Middle frontal gyrus (tissue), 1 donor: ENCODE results near the gene CLEC18A.
"Not testable (repeated sequence)": the region's sequence is repeated elsewhere in the genome, so short reads cannot be mapped to it uniquely, and the experiment has no call there.

Experiments used
- DNase-seq: peaks from one replicate; pipeline ENCODE4 v3.0.0-alpha.2; 2015; ENCODE audit warnings: low spot score; ENCODE audit errors: extremely low spot score

The CLEC18A gene

GRCh38 chr16:69951672-69952031 lies 518 bp downstream of the CLEC18A start:
- DNase-seq, result not testable (repeated sequence)

- DNase-seq, result not testable (repeated sequence)
These were observed 982 bp downstream of the CLEC18A start for GRCh38 chr16:69952116-69952515.

GRCh38 chr16:69952572-69953355 lies 1.6 kb downstream of the CLEC18A start:
- DNase-seq, result not testable (repeated sequence)

GRCh38 chr16:69954241-69954640 lies 3.1 kb downstream of the CLEC18A start:
- not testable (repeated sequence) for DNase-seq

- not testable (repeated sequence) for DNase-seq
These were observed 12.2 kb downstream of the CLEC18A start for GRCh38 chr16:69963312-69963711.

DNA sequence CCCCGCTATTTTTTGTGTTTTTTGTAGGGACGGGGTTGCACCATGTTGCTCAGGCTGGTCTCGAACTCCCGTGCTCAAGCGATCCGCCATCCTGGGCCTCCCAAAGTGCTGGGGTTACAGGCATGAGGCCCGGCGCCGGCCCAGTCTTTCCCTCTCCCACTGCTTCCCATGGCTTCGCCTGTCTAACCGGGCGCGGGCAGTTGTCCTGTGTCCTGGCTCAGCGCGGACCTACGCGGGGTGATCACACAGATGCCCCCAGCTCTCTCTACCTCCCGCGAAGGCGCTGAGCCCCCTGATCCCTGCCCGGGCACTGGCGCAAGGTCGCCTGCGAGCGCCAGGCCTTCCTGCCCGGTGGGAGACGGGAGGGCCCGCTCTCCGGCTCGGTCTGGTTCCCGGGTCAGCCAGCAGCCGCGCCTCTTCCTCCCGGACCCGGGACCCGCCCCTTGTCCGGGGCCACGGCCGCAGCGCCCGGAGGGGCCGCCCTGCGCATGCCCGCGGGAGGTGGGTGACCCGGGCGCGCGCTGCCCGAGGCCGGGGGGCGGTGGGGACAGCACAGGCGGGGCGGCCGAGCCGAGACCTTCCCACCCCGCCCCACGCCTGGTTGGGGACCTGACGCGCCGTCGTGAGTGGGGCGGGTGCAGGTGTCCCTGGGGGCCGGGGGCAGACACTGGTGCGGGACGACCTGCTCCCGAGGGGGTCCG lies 14.0 kb downstream of the CLEC18A start:
- DNase-seq, result not testable (repeated sequence)

GRCh38 chr16:69965661-69966054 lies 14.5 kb downstream of the CLEC18A start:
- DNase-seq, result not testable (repeated sequence)

- DNase-seq, result not testable (repeated sequence)
These were observed 16.6 kb downstream of the CLEC18A start for GRCh38 chr16:69967688-69968087.

GRCh38 chr16:69968125-69968524 lies 17.0 kb downstream of the CLEC18A start:
- not testable (repeated sequence) for DNase-seq

GRCh38 chr16:69969657-69970056 lies 18.5 kb downstream of the CLEC18A start:
- DNase-seq, result not testable (repeated sequence)

DNA sequence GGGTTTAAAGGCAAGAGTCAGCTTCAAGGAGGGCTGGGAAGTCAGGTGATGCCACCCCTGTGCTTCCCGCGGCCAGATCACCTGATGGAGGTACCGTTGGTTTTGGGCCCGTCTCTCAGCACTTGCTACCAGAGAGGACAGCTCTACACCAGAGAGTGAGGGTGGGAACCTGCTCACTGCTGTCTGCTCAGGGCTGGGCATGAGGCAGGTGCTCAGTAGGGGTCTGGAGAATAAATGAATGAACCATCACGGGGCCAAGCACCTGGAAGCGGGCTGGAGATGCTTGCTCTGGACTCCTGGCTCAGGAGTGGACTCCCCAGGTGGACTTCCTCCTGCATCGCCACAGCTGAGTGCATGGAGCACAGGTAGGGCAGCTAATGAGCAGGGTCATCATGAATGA lies 21.0 kb downstream of the CLEC18A start:
- not testable (repeated sequence) for DNase-seq

DNA sequence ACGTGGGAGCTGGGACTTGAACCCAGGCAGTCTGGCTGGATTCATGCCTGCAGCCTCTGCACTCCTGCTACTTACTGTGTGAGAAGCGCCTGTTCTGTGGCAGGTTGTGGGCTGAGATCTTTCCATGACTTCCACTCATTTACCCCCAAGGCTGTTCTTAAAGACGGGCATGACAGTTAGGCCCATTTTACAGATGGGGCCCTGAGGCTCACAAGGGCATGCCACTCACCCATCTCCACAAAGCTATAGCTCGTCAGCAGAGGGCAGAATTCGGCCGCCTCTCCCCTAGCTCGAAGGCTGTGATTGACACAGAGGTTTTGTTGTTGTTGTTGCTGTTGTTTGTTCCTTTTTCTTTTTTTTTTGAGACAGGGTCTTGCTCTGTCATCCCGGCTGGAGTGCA lies 21.8 kb downstream of the CLEC18A start:
- not testable (repeated sequence) for DNase-seq

- DNase-seq, result not testable (repeated sequence)
These were observed 34.1 kb downstream of the CLEC18A start for GRCh38 chr16:69985196-69985595.

DNA sequence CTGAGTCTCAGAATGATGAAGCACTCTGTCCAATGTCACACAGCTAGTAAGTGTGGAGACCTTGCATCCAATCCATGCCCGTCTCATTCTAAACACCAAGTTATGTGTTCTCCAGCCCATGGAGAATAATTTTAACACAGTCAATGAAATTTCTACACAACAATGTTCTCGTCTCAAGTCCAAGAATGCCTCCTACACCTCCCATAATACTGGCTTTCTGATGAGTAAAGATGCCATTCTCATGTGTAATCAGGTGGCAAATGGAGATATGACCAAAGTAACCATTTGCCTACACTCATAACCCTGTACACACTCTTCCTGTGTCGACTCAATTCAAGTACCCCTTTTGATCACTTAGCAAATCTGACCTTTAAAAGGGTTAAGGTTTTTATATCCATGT lies 46.8 kb downstream of the CLEC18A start:
- not testable (repeated sequence) for DNase-seq

GRCh38 chr16:69999801-70000200 lies 48.7 kb downstream of the CLEC18A start:
- not testable (repeated sequence) for DNase-seq

- not testable (repeated sequence) for DNase-seq
These were observed 52.4 kb downstream of the CLEC18A start for GRCh38 chr16:70003511-70003910.

DNA sequence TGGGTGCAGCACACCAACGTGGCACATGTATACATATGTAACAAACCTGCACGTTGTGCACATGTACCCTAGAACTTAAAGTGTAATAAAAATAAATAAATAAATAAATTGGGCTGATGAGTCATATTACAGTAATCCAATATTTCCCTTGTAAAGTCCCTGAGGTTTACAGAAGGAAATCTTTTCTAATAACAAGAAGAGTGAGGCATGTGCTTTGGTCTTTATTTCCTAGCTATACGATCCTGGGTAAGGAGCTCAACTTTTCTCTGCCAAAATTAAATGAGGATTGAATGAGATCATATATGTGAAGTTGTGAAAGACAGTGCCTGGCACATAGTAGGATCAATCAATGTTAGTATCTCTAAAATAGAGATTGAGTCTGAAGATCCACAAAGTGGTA lies 57.5 kb downstream of the CLEC18A start:
- DNase-seq, result not testable (repeated sequence)

DNA sequence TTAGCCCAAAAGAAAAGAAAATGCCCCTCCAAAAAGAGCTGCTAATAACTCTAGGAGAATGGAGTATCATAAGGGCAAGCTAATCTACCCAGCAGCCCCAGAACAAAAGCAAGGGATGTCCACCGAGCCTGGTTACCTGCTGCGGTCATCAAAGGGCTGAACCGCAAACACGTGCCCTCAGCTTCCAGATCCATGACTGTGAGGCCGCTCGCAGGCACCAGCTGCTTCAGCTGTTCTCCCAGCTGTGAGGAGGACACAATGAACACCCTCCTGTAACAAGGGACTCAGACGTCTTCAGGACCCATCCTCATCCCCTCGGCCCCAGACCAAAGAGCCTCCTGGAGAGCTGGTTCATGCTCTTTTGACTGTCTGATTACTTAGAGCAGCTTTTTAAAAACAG lies 59.5 kb downstream of the CLEC18A start:
- DNase-seq, result not testable (repeated sequence)

DNA sequence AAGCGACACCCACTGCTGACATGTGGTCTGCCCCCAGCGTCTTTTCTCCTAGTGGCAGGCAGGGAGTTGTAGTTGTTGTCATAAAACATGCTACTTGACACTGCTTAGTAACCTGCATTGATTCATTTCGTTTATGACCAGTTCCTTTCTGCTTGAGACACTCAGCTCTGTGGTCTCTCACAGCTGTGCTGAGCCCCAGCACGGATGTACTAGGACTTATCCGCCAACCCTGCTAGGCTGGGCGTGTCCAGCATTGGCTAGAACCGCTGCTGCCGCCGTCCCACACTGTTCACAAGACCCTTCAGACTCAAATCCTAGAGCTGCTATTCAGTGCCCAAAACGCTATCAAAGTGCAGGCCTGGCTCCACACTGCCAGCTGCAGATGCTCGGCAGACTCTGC lies 60.0 kb downstream of the CLEC18A start:
- not testable (repeated sequence) for DNase-seq

DNA sequence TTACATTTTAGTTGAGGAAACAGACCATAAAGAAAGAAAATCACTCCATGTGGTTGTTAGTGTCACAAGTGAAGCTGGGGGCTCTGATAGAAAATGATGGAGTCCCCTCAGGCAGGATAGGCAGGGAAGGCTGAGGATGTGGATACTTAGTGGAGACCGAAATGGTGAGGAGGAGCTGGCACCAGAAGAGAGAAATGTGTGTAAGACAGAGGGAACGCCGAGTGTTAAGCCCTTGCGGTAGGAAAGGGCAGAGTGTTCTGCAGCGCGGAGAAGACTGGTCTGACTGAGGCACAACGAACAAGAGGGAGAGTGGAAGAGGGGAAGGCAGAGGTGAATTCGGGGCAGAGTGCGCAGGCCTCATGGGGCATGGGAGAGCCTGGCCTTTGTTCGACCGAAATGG lies 61.2 kb downstream of the CLEC18A start:
- DNase-seq, result not testable (repeated sequence)

- not testable (repeated sequence) for DNase-seq
These were observed 61.8 kb downstream of the CLEC18A start for GRCh38 chr16:70012951-70013350.
